Hindlimb muscle (tissue), 1 donor: ENCODE measurements around the gene SLC9B2. TPM values are rescaled to one million over a fixed set of nuclear protein-coding genes. Genes with fewer than 3 reads are reported as not detected.

Experiments used
- DNase-seq: peaks from one replicate; pipeline ENCODE4 v3.0.0-alpha.2; 2013
- polyA plus RNA-seq: library from polyadenylated mRNA; unstranded; fragments of 120-200 nt; gene quantifications from one replicate; pipeline ENCODE4 v1.2.1, GENCODE V29; 2013; ENCODE audit not compliant: insufficient read length

The SLC9B2 gene
- 9.4 TPM for polyA plus RNA-seq

GRCh38 chr4:103076747-103077347, at the start of gene SLC9B2:
Gene SLC9B2 (minus strand): TSS chr4:103076761. CDS start chr4:103067550, 9,211 bp downstream.
- no peak for DNase-seq

GRCh38 chr4:103126126-103126525, 49.6 kb upstream of the SLC9B2 start:
- no peak for DNase-seq

- no peak for DNase-seq
Measured at GRCh38 chr4:103123114-103123513, 46.6 kb upstream of the SLC9B2 start.

DNA sequence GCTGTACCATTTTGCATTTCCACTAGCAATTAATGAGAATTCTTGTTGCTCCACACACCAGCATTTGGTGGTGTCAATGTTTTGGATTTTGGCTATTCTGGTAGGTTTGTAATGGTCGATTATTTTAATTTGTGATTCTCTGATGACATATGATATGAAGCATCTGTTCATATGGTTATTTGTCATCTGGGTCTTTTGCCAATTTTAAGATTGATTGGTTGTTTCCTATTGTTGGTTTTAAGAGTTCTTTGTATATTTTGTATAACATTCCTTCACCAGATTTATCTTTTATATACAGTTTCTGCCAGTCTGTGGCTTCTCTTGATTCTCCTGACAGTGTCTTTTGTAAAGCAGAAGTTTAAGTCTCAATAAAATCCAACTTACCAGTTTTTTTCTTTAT, 41.6 kb upstream of the SLC9B2 start:
- DNase-seq = no peak

- DNase-seq = no peak
Measured at GRCh38 chr4:103111598-103111997, 35.0 kb upstream of the SLC9B2 start.

- no peak for DNase-seq
Measured at GRCh38 chr4:103108542-103108941, 32.0 kb upstream of the SLC9B2 start.

DNA sequence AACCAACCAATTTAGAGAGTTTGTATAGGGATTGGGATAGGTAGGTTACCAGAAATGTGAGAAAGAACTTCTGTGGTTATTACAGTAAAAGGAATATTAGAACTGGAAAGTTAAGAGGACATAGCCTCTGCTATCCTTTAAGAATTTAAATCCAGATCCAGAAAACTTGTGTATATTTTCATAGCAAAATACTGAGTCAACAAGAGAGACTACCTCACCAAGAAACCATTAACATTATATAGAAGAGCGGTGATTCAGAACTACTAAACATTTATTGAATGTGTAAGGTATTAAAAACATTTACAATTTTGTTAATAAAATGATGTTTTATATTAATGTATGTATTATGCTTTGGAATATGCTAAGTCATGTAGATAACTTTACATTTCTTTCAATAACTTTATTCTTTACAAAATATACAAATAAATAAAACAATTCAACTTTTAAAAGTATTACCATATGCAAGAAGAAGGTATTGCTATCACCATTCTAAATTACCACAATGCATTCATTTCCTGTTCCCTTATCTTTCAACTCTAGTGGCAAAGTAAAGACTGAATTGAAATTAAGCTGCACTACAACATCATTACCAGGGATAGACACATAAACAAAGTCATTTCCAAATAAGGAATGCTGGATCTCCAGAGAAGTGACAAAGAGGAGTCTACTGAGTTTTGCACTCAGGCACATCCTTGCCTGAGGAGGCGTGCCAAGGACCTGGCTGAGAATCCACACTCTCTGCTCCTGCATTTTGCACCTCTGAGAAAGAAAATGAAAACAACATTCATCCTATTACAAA, 29.2 kb upstream of the SLC9B2 start:
- DNase-seq = no peak

DNA sequence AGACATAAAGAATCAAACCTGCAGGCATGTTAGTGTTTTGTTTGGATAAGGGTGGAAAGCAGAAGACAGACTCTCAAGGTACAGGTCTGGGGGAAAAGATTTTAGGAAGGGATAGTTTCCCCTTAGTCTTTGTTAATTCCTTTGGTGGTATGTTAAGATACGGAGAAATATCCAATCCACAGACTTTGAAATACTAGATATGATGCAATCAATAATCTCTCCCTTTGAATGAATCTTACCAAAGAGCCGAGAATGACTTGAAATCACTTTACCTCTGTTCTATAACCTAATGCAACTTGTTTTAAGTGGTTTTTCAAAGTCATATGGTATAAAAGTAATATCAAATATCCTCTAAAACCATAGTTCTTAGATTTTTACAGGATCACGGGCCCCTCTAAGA, 28.3 kb upstream of the SLC9B2 start:
- no peak for DNase-seq

GRCh38 chr4:103100691-103101090, 24.1 kb upstream of the SLC9B2 start:
- no peak for DNase-seq

GRCh38 chr4:103099691-103100392, 23.3 kb upstream of the SLC9B2 start, which contains the start of gene BDH2:
Gene BDH2 (minus strand): TSS chr4:103099834. CDS start chr4:103096254, 3,580 bp downstream.
- DNase-seq = peak; percentile 90

DNA sequence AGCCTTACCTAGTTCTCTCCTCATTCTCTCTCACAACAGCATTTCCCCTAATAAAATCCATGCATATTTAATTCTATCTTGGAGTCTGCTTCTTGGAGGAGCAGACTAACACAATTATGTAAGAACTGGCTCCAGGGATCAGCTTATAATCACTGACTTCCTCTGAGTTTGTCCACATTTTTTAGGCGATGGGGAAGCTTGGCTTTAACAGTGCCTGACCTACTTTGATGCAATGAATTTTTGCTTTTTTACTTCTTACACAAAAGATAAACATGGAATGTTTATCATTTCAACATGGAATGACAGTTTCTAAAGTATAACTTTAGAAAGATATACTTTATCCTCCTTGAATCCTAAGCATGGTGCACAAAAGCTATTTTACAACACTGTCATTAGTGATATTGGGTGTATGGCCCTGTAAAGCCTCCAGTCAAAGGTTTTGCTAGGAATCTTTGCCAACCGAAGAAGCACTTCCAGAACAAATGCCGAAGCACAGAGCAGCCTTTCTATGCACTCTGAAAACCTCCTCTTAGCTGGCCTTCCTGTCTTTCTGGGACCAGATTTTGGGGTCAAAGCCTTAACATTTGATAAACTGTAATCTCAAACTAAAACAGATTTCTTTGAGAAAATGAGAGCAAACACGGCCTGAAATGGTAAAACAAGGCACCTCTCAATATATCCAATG, 22.3 kb upstream of the SLC9B2 start:
- peak; percentile 17 for DNase-seq

DNA sequence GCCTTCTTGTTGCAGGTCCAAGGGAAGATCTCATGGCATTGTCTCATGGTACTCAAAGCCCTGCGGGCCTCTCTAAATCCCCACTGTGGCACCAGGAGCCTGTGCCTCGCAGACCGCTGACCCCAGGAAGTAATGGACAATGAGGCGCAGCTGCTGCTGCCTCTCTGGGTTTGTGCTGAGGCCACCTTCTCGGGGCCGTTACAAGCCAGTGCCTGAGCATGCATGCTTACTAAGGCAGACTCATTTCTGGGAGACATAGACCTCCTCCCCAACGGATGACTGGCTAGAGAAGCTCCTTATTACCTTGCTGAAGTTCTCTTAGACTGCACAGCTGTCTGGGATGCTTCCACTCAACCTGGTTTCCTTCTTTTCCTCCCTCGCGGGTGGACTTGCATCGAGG, 21.8 kb upstream of the SLC9B2 start:
- peak; percentile 4 for DNase-seq

- no peak for DNase-seq
Measured at GRCh38 chr4:103097112-103097511, 20.6 kb upstream of the SLC9B2 start.

DNA sequence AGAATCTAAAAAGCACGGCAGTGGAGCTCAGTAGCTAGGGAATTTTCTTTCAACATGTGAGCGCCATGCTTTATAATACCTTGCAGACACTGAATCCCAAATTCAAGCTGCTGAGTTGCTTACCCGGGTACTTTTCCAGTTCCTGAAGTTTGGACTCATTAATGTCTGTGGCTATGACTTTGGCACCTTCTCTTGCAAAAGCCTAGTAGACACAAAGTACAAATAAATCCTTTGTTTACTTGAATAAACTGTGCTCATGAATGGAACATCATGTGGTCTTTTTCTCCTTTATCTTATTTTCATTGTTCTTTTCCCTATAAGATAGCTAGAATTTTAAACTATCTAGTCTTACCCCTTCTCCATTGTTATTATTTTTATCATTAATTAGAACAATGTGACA, 18.5 kb upstream of the SLC9B2 start:
- no peak for DNase-seq

GRCh38 chr4:103092245-103092644, 15.7 kb upstream of the SLC9B2 start:
- DNase-seq = no peak

DNA sequence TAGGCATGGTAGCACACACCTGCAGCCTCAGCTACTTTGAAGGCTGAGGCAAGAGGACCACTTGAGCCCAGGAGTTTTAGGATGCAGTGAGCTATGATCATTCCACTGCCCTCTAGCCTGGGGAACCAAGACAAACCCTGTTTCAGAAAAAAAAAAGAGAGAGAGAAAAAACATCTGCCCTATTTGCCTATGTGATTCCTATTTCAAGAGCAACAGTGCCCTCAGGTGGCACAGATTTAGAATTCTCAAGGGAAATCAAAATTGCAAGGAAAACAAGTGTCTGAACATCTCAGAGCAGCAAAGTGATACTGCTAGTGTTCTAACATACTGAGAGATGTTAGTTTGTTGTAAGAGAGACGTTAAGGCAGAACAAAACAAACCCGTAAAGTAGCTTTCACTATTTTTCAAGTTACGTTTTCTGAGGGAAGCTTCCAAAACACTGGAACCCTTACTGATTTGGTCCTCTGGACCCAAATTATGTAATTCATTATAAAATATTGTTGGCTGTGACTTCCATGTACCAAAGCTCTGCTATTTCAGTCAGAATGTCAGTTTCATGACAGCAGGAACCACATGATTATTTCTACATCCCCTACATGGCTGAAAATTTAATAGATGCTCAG, 15.2 kb upstream of the SLC9B2 start:
- DNase-seq = no peak

DNA sequence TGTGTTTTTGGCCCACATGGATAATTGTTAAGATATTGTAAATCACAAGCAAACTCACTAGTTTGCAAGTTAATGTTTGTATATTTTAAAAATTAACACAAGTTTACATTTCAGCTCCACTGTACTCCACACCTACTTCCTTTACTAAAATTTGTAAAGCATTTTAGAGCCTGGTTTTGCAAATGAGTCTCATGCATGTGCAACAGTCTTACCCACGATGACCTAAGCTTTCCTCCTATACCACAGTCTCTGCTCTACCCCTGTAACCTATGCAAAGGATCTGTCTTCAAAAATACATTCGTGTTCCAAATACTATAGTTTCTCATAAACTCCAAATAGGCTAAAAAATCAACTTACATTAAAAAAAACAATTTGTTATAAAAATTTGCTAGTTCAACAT, 12.9 kb upstream of the SLC9B2 start:
- DNase-seq = no peak

- no peak for DNase-seq
Measured at GRCh38 chr4:103086551-103086950, 10.0 kb upstream of the SLC9B2 start.

GRCh38 chr4:103085555-103086196, 9.1 kb upstream of the SLC9B2 start:
- no peak for DNase-seq

DNA sequence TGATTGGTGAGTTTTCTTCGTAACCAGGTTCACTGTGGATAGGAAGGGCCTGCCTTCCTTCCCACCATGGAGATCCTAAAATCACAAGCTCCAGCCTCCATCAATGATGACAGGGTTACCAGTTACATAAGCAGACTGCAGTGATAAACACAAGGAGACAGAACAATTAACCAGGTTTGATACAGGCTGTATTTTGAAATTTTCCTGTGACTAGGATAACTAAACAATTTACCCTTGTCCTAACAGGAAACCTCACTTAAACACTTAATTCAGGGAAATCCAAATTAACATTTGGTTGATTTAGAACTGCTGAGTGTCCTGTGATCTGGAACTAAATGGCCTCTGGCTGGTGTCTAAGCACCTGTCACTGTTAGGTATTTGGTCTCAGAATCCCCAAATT, 3.1 kb upstream of the SLC9B2 start:
- DNase-seq = no peak

DNA sequence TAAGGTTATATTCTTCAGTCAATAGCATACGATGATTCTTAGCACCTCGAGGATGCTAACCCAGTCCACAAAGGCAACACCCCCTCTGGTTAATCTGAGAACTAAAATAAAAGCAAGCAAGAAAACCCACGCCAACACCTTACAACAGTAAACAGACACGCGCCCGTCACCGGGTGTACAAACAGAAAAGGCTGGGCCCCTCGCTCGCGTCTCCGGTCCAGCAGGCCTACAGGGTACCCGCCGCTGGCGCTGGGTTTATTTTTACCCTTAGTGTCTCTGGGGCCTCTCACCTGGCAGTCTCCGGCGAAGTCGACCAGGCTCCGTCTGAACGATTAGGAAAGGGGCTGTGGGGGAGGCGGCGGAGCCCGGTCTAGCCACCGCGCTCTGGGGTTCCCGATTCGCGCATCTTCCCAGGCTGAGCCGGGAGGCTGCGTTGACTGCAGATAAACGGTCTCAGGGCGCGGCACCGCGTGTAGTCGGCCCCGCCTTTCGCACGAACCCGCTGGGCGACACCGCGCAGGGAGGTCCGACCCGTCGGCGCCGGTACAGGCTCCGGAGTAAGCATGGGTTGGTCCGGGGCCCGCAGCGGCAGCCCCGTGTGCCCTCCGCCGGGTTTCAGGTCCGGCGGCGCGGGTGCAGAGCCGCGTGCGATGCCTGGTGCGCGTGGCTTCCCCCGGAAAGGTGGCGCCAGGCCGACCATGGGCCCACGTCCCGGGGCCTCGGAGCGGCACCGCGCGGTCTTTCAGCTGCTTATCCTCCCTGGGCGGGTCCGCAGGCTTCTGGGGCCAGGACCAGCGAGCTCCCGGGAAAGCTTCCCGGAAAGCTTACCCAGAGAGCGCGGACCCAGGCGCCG, 441 bp downstream of the SLC9B2 start:
- DNase-seq = peak; percentile 79
